ENCODE measurements around the gene SELENOH.

SELENOH gene

DNA sequence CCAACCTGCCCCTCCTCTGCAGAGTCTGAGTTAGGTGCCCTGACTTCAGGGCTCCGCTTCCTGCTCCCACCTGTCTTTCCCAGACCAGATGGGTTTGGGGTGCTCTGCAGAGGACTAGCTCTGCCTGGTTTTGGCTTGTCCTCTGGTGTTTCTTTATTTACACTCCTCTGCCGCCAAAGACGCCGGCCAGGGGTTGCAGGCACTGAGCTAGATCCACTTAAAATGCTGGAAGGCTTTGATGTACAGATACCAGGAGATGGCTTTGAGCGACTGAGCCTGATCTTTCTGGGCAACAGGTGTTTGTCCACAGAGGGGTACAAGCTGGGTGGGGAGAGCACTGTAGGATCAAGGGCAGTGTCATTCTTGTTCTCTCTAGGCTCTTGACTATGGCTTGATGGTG lies 3.9 kb downstream of the SELENOH start:
- no peak for DNase-seq

DNA sequence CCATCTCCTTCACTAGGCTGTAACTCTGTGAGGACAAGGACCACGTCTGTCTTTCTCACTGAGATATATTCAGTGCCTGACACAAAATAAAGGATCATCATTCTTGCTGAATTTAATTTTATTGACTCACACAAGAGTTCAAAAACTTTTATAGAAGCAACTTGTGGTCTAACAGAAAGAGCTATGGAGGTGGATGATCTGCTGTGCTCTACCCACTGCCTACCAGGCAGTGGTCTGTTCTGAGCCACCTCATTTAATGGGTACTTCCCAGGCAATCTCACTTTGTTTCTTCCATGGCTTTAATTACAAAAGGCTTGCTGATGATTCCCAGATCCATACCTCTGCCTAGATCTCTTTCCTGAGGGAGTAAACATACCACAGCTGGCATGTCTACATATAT lies 5.6 kb downstream of the SELENOH start:
- DNase-seq = no peak

DNA sequence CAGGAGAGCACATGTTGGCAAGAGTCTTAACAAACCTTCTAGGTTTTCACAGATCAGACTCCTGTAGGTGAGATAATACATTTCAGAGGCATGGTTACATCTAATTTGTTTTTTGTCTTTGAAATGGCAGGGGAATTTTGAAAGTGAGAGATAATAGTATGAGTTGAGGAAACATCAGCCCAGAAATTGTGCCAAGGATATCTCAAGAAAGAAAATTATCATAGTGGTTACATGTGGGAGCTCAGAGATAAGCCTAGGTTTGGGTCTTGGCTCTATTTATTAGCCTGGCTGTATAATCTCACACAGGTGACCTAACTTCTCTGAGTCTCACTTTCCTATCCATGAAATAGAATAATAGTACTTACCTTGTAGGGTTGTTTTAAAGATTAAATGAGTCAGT lies 9.9 kb downstream of the SELENOH start:
- no peak for DNase-seq

GRCh38 chr11:57751676-57752253 lies 10.5 kb downstream of the SELENOH start, which contains the start of gene BTBD18:
Gene BTBD18, minus strand, starts transcription at chr11:57751819. Its CDS starts 631 bp downstream, at chr11:57751188.
- DNase-seq = peak in 6 of 56 donors; percentile 3 to 28 (median 10)

DNA sequence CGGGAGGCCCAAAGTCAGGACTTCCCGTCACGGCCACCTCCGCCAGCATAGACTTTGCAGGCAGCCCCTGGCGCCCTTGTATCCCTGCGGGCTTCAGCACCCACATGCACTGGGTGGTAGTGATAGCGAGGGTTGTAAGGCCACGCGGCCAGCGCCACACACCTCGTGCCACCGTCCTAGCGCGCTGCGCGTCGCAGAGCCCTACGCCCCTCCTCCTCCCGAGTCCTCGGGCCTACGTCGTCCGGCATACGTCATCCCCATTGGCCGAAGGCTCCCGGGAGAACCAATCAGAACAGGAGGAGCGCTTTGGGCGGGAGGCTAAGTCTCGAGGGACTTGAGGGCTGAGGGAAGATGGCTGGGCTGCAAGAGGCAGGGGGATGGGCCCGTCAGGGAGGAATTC lies 11.7 kb downstream of the SELENOH start:
- DNase-seq = no peak

- DNase-seq = no peak
Measured at GRCh38 chr11:57758174-57758573, 16.9 kb downstream of the SELENOH start.

DNA sequence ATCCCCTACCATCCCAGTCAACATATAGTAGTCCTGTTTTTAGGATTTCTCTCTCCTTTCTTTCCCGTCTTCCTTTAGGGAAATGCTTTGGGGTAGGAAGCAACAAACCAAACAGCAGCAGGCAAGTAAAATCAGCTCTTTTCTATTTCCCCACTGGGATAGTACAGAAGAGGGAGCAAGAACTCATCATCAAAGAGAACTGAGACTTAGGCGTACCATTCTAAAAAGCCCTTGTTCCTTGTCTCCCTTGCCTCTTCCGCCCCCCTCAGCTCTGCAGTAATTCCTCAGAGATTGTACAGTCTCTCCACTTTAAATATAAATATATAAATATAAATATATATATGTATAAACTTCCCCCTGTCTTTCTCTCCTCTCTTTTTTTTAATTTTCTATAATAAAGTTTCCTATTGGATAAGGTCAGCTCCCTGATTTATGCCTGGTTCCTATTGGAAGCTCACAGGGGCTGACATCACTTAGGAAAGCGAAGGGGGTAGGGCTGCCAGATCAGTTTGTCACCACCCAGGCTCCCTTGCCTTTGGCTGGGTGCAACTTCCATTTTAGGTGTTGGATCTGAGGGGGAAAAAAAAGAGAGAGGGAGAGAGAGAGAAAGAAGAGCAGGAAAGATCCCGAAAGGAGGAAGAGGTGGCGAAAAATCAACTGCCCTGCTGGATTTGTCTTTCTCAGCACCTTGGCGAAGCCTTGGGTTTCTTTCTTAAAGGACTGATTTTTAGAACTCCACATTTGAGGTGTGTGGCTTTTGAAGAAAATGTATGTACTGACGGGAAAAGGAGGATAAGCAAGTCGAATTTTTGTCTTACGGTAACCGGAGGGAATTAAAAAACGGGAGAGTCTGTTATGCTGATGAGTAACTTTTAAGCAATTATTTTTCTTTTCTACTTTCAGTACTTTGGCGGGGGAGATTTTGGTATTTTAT lies 20.3 kb downstream of the SELENOH start, which contains the start of gene CTNND1:
CTNND1 (plus strand) TSS at position 502 of the 934 bp plus-strand sequence. CDS start 29,677 bp downstream, outside the sequence.
- peak in 55 of 56 donors; percentile 13 to 91 (median 72) for DNase-seq

DNA sequence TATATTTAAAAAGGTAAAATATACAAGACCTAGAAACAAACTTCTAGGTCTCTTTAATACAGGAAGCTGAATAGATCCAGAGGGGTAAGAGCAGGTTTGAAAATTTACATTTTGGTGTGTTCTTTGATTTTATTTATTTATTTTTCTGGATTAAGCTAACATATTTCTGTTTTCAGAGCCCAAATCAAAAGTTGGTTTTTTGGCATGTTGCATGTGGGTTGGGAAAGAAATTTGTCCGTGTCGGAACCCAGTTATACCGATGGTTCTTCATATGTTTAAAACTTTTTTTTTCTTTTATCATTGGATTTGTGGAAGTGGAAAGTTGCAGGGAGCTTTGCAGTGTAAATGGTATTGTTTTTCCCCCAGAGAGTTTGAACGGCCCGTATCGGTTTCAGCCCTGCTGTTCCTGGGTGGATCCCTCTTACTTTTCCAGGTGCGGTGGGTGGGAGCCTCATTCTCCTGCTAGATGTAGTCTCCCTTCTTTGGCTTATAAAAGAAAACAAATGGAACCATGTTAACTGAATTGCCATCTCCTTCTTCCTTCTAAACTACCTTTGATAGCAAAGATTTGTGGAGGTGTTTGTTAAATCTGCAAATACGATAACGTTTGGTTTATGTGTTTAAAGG lies 21.1 kb downstream of the SELENOH start:
- peak in 4 of 56 donors; percentile 2 to 7 (median 4) for DNase-seq

DNA sequence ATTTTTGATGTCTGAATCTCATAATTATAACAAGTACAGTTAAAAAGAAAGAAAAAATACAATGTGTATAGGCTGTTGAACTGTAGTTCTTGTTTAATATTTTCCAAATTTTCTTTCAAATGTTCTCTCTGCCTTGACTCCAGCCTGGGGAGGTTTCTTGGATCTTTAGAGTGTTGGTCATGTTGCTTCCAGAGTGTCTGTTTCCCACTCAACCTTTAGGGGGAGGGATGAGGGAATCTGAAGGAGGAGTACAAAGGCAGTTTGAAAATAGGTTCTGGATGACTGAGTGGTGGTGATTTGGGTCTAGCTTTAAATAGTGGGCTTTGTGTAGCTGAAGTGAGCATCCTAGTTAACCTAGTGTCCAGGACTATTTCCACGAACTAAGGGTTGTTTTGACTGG lies 22.3 kb downstream of the SELENOH start:
- peak in 3 of 56 donors; percentile 6 to 9 (median 9) for DNase-seq

- no peak for DNase-seq
Measured at GRCh38 chr11:57764021-57764420, 22.7 kb downstream of the SELENOH start.

DNA sequence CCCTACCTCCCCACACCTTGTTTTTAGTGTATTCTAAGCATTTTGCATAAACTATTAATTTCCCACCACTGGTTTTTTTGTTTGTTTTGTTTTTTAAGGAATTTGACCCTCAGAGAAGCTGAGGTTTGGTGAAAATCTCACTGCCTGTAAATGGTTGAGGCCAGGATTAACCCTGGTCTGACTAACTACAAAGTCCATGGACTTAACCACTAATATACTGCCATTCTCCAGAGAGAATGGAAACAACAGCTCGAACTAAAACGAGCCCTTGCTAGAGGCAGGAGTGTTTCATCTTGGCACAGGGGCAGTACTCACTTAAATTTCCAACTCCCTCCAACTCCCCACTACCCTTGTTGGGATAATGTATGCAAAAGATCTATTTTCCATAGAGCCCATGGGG lies 23.3 kb downstream of the SELENOH start:
- DNase-seq = no peak

GRCh38 chr11:57764972-57765371 lies 23.7 kb downstream of the SELENOH start:
- no peak for DNase-seq

GRCh38 chr11:57770793-57771192 lies 29.5 kb downstream of the SELENOH start:
- no peak for DNase-seq

DNA sequence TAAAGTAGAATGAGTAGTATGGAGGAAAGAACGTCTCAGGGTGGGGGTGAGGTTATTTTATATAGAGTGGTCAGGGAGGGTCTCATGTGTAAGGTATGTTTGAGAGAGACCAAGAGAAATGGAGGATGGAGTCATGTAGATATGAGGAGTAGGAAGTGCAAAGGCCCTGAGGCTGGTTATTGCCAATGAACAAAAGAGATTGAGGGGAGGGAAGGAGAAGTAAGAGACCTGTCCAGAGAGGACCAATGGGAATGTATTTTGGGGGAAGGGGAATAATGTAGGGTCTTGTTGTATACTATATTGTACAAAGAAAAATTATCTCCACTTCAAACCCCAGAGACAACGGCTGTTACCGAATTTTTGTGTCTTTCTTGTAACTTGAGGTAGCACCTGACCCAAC lies 30.1 kb downstream of the SELENOH start:
- no peak for DNase-seq

DNA sequence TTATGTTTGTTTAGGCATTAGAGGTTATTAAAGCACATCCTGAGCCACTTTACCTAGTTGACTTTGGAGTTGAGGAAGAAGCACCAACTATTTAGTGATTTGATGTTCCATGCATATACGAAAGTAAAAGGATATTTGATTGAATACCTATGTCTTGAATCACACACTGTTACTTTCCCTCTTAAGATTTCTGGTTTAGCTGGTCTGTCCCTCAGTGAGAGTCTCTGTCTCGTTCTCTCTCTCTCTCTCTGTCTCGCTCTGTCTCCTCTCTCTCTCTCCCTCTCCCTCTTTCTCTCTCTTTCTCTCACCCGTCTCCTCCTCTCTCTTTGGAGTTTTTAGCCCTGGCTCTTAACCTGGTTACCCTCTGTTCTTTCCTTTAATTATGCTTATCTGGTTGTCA lies 31.3 kb downstream of the SELENOH start:
- no peak for DNase-seq

DNA sequence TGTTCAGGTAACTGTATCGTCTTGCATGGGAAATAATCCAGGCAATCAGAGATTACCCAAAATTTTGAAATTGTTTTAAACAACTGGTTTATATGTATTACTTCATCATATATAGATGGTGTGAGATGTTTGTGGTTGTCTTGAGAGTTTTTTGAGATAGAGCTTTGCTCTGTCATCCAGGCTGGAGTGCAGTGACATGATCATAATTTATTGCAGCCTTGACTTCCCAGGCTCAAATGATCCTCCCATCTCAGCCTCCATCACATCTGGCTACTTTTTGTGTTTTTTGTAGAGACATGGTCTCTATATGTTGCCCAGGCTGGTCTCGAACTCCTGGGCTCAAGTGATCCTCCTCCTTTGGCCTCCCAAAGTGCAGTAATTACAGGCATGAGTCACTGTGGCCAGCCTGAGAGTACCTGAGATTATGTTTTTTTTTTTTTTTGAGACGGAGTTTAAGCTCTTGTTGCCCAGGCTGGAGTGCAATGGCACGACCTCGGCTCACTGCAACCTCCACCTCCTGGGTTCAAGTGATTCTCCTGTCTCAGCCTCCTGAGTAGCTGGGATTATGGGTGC lies 31.8 kb downstream of the SELENOH start:
- DNase-seq = no peak

DNA sequence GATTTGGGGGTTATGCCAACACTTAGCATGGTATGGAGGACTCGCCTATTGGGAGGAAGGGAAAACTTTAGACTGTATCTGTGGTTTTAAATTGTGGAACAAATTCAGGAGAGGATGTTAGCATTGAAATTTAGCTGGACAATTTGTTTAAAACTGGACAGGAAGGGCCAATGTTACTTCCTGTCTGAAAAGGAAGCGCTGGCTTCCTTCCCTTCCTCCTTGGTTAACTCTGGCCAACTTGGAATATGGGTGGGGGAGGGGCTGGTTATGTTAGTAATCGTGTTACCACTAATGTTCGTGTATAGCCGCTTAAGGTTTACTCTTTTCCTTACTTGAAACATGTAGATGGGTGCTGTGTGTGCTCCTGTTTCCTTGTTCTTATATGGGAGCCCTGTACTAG lies 34.2 kb downstream of the SELENOH start:
- no peak for DNase-seq

GRCh38 chr11:57776031-57776521 lies 34.8 kb downstream of the SELENOH start:
- DNase-seq = no peak

GRCh38 chr11:57776577-57777210 lies 35.4 kb downstream of the SELENOH start:
- DNase-seq = peak in 7 of 56 donors; percentile 9 to 59 (median 28)

DNA sequence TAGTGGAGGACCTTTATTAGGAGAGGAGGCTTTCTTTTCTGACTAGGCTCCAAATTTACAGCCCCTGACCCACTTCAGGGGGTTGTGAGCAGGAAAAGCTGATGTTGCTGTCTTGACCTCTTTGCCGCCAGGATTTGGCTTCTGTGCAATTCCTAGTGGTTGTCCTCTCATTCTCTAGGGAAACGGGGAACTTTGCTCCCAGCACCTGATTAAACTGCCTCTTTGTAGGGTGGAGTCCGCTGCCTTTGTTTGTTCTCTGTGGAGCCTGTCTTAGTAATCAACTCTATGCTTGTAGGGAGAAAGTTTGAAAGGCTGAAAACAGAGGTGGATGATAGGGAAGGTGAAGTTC lies 36.7 kb downstream of the SELENOH start:
- DNase-seq = no peak
